ENCODE results near the gene CYP2A6. TPM values are rescaled to one million over a fixed set of nuclear protein-coding genes. Genes with fewer than 3 reads are reported as not detected.
"Not testable (repeated sequence)": the region's sequence is repeated elsewhere in the genome, so short reads cannot be mapped to it uniquely, and the experiment has no call there.

CYP2A6 gene
- total RNA-seq, 2 experiments from 2014 or later, result not detected

- POLR2A ChIA-PET, result no interaction called here
- DNase-seq (no peak), ATAC-seq (ENCODE audit: poor library complexity) (no peak)
- no peaks in the 10 kb centered on the region for H3K4me1 Mint-ChIP-seq (ENCODE audit: low read depth)
- CTCF ChIA-PET, result no interaction called here
- Histone ChIP-seq H3K27ac (ENCODE audit: low read depth in 1 of 2, low read length in 2 of 2) (no peak overlapping the region), H3K4me1 (ENCODE audit: insufficient read depth, low read length) (no peaks in the 10 kb centered on the region), H3K36me3 (ENCODE audit: insufficient read depth, low read length) (no peaks in the 10 kb centered on the region), H3K9me3 (ENCODE audit: control insufficient read depth in 1 of 2, insufficient read depth in 1 of 2, low read length in 2 of 2) (no peaks in the 10 kb centered on the region), H3K4me3 (ENCODE audit: low read length) (no peak overlapping the region), H3K27me3 (ENCODE audit: control insufficient read depth in 1 of 2, insufficient read depth in 2 of 2, low read length in 2 of 2) (peaks cover 0 to 3% of the 10 kb centered on the region in 2 experiments)
- no peak for TF ChIP-seq CTCF (IDR thresholded peaks at IDR 0.05)
- H3K27ac Mint-ChIP-seq, result no peak overlapping the region
- H3K4me3 Mint-ChIP-seq, result no peak overlapping the region
- no peaks in the 10 kb centered on the region for H3K9me3 Mint-ChIP-seq
- no peaks in the 10 kb centered on the region for H3K36me3 Mint-ChIP-seq (ENCODE audit: low read depth)
- H3K27me3 Mint-ChIP-seq, result peaks cover 21% of the 10 kb centered on the region
- intact Hi-C loops (cut with DNase I, micrococcal nuclease), result no loop called here
Measured at GRCh38 chr19:40867701-40868100, 17.5 kb upstream of the CYP2A6 start.

GRCh38 chr19:40864739-40865496 lies 14.7 kb upstream of the CYP2A6 start:
- H3K36me3 Mint-ChIP-seq (ENCODE audit: low read depth); H3K4me1 ChIP-seq (ENCODE audit: insufficient read depth, low read length); H3K9me3 Mint-ChIP-seq; POLR2A ChIA-PET; DNase-seq; H3K36me3 ChIP-seq (ENCODE audit: insufficient read depth, low read length); H3K9me3 ChIP-seq (ENCODE audit: control insufficient read depth in 1 of 2, insufficient read depth in 1 of 2, low read length in 2 of 2); H3K4me1 Mint-ChIP-seq (ENCODE audit: low read depth); ATAC-seq (ENCODE audit: poor library complexity); H3K27ac Mint-ChIP-seq; H3K4me3 ChIP-seq (ENCODE audit: low read length); H3K4me3 Mint-ChIP-seq; intact Hi-C loops (cut with DNase I, micrococcal nuclease); H3K27me3 ChIP-seq (ENCODE audit: control insufficient read depth in 1 of 2, insufficient read depth in 2 of 2, low read length in 2 of 2); H3K27ac ChIP-seq (ENCODE audit: low read depth in 1 of 2, low read length in 2 of 2): not testable (repeated sequence)
- CTCF ChIA-PET, result interaction anchor here (0.6 kb wide), 1 partner anchor 286 kb away, joined by 5 read pairs; no protein-coding TSS in a partner anchor
- peaks cover 12% of the 10 kb centered on the region for H3K27me3 Mint-ChIP-seq

- Mint-ChIP-seq H3K27me3 (peaks cover 9% of the 10 kb centered on the region), H3K36me3 (ENCODE audit: low read depth) (no peaks in the 10 kb centered on the region), H3K9me3 (no peaks in the 10 kb centered on the region), H3K27ac (no peak overlapping the region), H3K4me3 (no peak overlapping the region), H3K4me1 (ENCODE audit: low read depth) (no peaks in the 10 kb centered on the region)
- no peak for DNase-seq
- ATAC-seq (ENCODE audit: poor library complexity), result no peak
- intact Hi-C loops (cut with DNase I, micrococcal nuclease), result no loop called here
- Histone ChIP-seq H3K27ac (ENCODE audit: low read depth in 1 of 2, low read length in 2 of 2) (no peak overlapping the region), H3K4me3 (ENCODE audit: low read length) (no peak overlapping the region), H3K36me3 (ENCODE audit: insufficient read depth, low read length) (no peaks in the 10 kb centered on the region), H3K27me3 (ENCODE audit: control insufficient read depth in 1 of 2, insufficient read depth in 2 of 2, low read length in 2 of 2) (peaks cover 0 to under 1% of the 10 kb centered on the region in 2 experiments), H3K9me3 (ENCODE audit: control insufficient read depth in 1 of 2, insufficient read depth in 1 of 2, low read length in 2 of 2) (no peaks in the 10 kb centered on the region), H3K4me1 (ENCODE audit: insufficient read depth, low read length) (no peaks in the 10 kb centered on the region)
- no peak for TF ChIP-seq CTCF (IDR thresholded peaks at IDR 0.05)
- ChIA-PET CTCF (no interaction called here), POLR2A (no interaction called here)
Measured at GRCh38 chr19:40862785-40863184, 12.5 kb upstream of the CYP2A6 start.

- Histone ChIP-seq H3K36me3 (ENCODE audit: insufficient read depth, low read length) (no peaks in the 10 kb centered on the region), H3K27ac (ENCODE audit: low read depth in 1 of 2, low read length in 2 of 2) (no peak overlapping the region), H3K27me3 (ENCODE audit: control insufficient read depth in 1 of 2, insufficient read depth in 2 of 2, low read length in 2 of 2) (no peaks in the 10 kb centered on the region), H3K4me3 (ENCODE audit: low read length) (no peak overlapping the region), H3K4me1 (ENCODE audit: insufficient read depth, low read length) (no peaks in the 10 kb centered on the region), H3K9me3 (ENCODE audit: control insufficient read depth in 1 of 2, insufficient read depth in 1 of 2, low read length in 2 of 2) (no peaks in the 10 kb centered on the region)
- ChIA-PET POLR2A (no interaction called here), CTCF (no interaction called here)
- Mint-ChIP-seq H3K4me3 (no peak overlapping the region), H3K27ac (no peak overlapping the region), H3K4me1 (ENCODE audit: low read depth) (no peaks in the 10 kb centered on the region), H3K27me3 (peaks cover 9% of the 10 kb centered on the region), H3K36me3 (ENCODE audit: low read depth) (no peaks in the 10 kb centered on the region), H3K9me3 (no peaks in the 10 kb centered on the region)
- DNase-seq, result no peak
- no peak for TF ChIP-seq CTCF (IDR thresholded peaks at IDR 0.05)
- ATAC-seq (ENCODE audit: poor library complexity), result no peak
- intact Hi-C loops (cut with DNase I, micrococcal nuclease), result no loop called here
Measured at GRCh38 chr19:40862333-40862732, 12.1 kb upstream of the CYP2A6 start.

All from CD4-positive, alpha-beta T cell (primary cell).